ELF-1 (cell line): ENCODE data around the gene MED27.

Source experiments
- DNase-seq: peaks from one replicate; pipeline ENCODE4 v3.0.0-alpha.2; 2016; ENCODE audit warnings: low read depth, low spot score

MED27 gene

DNA sequence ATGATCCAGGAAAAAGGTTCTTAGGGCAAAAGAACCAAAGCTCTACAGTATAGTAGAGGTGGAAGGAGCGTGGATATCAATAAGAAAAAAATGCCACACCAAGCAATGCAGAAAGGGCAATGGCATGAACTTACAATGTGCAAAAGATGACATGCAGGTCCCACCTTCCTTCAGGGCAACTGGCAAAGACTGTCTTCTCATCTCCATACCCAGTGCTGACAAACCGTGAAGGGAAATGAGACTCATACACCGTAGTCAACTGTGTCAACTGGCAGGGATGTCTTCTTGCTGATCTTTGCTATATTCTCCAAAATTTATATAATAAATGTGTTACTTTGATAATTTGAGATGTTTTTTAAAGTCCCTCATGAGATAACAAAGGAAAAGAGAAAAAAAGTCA lies 36.0 kb downstream of the MED27 start:
- DNase-seq = no peak

DNA sequence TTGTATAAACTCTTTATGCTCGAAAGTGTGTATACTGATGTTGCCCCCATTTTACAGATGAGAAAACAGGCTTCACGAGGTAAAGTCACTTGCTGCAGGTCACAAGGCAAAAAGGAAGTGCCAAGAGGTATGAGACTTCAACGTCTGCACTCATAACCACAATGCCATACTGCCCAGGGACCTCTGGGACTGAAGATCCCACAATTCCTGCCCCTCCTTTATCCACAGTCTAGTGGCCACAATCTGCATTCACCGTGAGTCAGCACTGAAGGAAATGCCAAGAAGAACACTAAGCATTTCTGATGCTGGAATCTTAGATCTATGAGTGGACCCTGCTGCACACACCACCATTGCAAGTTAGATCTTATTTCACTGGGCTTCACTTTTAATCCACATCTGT lies 37.3 kb downstream of the MED27 start:
- DNase-seq = no peak

DNA sequence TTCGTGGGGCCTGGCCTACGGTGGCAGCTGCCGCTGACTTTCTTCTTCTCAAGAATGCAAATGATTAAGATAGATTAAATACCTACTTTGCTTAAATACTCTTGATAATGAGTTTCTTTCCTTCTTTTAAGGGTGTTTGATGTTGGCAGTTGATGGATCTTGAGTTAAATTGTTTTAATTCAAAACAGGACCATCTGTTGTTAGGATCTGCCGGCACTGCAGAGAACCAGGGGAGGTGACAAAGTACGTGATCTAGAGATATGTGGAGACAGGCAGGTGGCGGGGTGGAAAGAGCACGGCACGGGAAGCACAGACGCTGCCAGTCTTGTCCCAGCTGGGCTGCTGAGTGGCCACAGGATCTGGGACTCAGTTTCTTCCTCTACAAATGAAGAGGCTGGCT lies 37.9 kb downstream of the MED27 start:
- DNase-seq = no peak

DNA sequence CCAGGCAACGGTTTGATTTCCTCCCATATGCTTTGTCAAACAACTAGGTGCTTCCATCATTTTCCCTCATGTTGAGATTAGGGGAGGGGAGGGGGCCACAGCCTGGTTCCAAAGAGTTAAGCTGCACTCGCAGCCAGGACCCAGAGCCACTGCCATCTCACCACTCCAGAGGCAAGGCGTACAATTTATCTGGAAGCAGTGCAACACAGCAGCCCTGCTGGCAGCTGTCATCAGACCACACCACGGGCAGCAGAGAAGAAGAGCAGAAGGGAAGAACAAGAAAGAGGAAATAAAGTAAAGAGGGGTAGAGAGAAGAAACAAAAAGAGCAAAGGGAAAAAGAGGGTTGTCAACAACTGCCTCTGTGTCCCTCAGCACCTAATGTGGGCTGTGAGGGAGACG lies 38.9 kb downstream of the MED27 start:
- no peak for DNase-seq

DNA sequence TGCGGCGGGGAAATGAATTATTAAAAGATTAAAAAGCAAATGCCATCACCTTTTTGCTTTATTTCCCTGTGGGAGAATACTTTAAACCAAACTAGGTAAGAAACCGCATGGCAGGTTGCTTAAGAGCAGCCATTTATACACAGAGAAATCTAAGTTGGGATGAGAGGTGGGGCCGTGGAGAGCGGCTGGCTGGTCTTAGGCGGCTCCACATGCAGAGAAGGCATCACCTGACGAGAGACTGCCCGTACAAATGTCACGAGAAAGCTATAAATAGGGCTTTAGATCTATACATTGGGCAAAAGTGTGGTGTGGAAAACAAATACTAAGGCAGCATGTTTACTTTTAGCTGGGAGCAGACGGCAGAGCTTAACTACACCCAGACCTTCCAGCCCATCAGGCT lies 39.4 kb downstream of the MED27 start:
- no peak for DNase-seq

DNA sequence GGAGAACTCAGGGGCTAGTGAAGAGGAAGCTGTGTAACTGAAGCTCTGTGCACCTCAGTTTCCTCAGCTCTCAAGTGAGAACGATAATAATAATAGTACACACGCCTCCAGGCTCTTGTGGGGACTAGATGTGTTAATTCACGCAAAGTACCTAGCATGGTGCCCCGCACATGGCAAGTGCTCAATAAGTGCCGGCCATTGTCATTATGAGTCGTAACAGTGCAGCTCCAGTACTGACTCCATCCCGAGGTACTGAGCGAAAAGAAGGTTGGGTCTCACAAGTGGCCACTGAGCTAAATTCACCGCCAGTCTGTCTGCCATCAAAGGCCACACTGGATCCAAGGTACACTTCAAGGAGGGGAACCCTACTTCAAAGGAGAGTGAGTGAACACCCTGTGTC lies 40.4 kb downstream of the MED27 start:
- no peak for DNase-seq

DNA sequence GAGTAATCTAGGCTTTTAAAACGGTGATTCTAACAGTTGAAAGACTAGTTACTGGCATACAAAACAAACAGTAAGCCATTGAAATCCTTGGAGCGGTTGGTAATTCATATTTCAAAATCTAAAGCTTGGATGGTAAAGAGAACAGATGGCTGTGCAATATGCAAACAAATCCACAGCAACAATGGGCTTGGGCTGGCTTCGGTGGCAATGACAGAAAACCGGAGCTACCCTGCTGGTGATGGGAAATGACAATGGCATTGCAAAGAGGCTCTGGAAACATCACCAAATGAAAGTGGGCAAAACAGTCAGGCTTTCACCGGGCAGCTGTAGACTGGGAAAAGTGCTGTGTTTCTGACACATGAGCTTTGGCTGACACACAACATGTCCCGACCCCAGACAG lies 42.2 kb downstream of the MED27 start:
- DNase-seq = no peak

DNA sequence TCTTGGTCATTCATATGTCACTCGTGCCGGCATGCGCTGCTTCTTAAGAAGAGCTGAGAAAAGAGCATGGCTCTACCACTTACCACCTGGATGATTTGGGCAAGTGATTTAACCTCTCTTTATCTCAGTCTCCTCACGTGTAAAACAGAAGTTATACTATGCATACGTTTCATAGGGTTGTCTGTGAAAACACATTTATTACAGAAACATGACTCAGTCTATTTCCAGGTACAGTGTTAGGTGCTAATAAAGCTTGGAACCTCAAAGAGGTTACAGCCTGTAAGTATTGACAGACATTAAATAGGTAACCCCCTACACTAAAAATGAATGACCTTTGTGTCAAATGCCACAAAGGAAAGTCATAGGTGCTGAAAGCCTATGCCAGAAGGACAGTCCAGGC lies 43.1 kb downstream of the MED27 start:
- DNase-seq = no peak

DNA sequence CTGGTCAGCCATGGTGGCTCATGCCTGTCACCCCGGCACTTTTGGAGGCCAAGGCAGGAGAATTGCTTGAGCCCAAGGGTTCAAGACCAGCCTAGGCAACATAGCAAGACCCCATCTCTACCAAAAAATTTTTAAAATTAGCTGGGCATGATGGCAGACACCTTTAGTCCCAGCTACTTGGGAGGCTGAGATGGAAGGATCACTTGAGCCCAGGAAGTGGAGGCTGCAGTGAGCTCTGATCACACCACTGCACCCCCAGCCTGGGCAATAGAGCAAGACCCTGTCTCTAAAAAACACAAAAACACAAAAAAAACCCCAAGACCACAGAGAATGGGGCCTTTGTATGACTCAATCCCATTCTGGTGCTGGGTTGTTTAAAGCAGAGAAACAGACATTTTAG lies 44.0 kb downstream of the MED27 start:
- no peak for DNase-seq

DNA sequence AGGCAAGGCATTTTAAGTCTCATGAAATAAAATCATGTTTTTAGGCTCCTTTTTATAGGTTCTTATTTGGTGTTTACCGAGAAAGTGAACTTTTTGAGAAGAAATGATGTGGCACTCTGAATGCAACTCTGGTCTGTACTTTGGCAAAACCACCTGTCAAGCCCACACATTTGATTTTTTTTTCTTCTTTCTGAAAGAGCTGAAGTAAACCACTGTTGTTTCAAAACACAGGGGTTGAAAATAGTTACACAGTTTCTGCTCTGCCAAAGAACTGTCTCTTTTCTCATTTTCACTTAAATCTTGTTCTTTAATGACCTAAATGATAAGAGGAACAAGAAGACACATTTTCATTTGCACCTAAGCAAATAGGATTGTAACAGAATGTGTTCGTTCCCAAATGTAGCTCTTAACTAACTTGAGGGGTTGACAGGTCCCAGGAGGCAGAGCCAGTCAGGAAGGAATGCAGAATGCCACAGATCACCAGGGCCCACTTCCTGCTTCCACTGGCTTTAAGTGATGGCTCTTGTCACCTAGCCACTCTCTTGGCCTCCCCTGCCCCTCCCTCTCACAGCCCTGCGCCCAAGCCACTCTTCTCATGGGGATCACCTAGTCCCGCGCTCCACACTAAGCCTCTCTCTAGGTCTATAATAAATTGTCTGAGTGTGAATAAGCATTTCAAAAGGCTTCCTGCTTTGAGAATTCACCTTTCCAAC lies 47.3 kb downstream of the MED27 start:
- DNase-seq = peak; percentile 35

DNA sequence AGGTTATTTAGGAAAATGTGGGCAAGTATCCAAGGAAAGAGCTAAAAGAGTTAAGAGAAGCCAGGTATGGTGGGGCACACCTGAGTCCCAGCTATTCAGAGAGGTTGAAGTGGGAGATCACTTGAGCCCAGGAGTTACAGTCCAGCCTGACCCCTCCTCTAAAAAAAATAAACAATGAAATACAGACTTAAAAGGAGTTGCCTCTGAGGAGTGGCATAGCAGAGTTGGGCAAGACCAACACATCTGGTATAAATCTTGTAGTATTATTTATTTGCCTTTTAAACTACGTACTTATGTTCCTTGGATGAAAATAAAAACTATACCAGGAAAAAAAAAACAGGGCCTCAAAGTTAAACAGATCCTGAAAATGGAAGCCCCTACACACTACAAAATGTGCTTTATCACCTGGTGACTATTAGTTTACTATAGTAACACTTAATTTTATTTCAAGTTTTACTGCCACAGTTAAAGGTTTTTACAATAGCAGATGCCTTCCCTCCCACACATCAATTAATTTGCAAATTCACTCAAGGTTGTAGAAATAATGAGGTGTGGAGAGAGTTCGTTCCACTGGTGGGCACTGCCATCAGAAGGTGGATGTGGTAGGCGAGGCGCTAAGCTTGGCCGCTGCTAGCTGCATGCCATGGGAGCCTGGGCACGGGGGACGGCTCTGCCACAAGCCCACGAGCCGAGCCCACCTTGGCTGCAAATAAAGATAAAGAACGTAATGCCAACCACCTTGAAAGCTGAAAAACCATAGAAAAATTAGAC lies 48.0 kb downstream of the MED27 start:
- no peak for DNase-seq

DNA sequence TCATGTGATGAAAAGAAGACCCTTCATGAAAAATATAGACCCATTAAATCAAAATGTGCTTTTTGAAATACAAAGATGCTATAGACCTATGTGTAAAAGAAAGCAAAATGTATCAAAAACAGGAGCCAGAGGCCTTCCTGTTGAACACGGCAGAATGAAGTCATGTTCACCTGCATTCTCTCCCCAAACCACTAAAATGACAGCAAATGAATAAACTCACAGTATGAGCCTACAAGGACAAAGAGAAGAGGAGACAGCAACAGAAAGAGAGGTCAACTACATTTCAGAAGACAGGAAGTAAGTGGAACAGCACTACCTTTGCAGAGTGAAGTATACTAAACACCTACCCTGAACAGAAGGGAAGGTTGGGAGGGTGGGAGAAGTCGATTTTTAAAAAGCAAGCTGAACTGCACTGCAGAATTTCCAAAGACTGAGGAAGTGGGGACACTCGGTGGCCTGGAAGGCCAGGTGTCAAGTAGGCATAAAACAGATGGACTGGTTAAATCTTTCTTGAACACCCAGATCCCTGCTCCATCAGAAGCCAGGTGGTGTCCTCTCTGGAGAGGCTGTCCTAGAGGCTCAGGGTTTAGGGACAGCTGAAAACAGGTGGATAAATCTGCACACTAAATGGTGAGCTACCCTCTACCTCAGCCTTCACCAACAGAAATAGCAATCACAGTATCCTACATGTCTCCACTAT lies 48.9 kb downstream of the MED27 start:
- DNase-seq = no peak

DNA sequence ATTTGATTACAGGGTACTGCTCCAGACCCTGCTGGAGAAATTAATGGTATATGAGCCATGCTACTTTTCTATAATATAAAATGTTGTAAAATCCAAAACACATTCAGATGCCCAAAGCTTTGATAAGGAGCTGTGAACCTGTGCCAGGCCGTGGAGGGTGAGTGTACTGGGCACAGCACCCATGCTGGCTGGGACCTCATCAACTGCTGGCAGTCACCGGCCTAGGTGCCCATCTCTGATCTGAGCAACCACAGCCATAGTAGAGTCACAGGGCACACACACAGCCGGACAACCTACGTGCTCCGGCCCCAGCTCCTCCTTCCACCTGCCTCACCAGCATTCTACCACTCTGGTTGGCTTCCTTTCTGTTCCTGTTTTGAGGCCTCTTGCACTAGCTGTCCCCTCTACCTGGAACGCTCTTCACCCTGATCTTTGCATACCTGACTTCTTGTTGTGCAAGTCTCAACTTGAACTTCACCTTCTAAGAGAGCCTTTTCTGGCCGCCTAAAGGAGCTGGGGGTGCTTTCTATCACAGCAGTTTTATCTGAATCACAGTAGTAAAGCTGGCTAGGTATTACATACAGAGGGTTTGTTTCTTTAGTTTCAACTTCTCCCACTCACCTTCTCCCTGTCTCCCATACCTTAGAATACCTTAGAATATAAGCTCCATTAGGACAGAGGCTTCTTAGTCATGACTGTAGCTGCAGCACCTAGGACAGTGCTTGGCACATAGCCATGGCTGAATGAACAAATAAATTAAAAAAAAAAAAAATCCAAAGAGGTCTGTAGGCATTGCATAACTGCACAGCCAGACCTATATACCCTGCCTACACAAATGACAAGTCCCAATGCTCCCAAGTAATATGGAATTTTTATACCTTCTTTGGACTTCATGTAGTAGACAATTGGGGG lies 51.7 kb downstream of the MED27 start:
- DNase-seq = no peak

DNA sequence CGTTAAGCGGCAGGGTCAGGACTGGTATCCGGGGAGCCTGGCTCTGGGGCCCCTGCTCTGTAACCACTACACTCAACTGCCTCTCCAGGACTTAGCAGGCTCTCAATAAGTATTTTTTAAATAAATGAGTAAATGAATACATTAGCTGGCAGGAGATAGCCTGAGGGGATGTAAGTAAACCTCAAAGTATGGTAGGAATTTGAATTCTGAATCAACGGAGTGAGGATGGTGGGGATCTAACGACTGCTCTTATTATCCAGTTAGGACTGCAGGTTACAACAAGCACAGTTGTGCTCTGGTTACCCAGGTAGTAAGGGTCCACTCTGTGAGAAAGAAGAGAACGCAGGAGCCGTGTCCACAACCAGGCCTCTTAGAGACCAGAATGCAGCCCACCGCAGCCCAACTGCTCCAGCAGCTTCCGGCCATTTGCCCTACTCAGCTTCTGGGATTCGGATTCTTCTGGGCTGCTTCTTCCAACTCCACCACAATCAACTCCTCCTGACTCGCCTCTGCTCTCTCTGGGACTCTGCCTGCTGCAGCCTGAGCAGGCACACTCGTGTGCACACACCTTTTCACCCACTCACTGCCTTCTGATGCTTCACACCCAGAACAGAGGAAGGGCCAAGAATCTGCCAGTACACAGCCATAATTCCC lies 52.6 kb downstream of the MED27 start:
- peak; percentile 60 for DNase-seq

DNA sequence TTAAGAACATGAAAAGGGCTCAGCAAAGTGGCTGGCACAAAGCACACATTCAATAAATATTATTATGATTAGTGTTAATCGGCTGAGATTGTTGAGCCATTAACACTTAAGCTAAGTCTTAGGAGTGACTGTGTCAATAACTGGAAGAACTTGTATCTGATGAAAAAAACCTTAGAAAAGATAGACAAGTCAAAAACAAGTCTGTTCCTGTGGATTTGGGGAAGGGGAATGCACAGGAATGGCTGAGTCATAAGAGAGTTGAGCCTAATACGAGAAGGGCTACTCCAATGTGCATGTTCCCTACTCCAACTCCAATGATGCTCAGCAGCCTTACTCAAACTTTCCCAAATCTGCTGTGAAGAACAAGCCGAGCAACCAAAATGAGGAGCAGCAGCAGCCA lies 53.9 kb downstream of the MED27 start:
- DNase-seq = no peak

DNA sequence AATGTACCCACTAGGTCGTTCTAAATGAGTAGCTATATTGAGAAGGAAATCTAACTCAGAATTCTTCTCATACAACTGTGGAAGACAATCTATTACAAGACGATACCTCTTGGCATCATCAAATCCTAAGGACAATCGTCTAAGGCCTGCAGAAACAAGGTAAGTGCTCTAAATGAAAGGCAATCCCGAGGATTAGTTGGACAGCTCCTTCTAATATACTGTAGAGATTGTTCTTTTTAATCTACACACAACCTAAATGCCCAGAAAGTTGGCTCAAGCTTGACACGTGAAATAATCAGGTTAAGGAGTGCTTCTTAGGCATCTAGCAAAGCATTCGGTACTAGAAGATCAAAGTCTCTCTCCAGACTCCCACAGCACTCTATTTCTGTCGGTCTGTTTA lies 55.1 kb downstream of the MED27 start:
- DNase-seq = no peak

DNA sequence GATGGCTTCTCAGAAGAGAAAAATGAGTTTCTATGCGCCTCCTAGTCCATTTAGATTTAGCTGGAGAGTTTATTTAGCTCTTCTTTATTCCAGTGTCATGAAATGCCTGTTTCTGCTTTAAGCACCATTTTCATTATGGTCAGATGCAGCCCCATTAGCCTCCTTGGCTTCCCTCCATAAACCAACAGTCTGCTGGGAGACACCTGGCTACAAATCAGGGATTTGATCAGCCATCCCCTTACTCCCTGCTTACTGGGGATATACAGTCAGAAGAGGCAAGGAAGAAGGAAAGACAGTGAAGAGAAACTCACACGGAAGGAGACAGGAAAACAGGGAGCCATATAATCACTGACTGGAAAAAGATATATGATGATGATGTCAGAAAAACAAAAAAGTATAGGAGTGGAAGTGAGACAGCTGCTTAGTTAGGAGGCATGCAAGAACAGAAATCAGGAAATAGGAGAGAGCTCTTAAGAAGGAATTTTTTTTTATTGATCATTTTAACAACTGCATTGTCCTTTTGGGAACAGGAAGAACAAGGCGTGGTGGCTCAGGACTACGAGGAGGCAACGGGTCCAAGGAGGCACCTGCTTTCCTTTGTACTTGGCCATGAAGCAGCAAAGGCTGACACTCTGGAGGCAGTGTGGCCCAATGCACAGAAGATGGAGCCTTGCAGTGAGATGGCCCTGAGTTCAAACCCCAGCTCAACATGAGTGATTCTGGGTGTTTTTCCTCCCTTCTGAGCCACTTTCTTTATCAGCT lies 56.1 kb downstream of the MED27 start:
- no peak for DNase-seq

DNA sequence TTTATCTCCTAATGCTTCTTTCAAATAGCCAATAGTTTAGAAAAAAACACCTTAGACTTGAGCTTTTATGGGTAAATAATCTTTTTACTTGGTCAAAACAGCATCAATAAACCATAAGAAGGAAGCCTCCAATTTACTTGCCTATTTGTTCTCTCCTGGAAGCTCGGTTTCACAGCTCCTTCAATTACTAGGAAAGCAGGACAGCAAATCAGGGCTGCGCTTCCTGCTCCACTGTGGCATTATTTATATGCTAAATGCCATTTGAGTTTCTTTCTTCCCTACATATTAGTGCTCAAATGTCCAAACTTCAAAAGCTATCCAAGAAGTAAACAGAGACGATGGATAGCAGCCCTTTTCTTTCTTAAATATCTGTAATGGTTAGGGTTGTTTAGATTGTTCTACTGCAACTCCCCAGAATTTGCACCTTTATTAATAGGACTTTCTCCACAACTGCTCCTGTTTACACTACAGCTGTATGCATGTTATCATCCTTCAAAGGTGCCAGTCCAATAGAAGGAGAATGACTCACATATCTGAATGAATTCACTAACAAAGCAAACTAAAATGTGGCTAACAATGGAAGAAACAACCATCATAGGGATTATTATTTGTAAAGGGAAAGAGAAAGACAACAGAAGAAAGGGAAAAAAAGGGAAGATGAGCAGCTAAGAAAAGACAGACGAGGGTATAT lies 58.7 kb downstream of the MED27 start:
- DNase-seq = no peak

DNA sequence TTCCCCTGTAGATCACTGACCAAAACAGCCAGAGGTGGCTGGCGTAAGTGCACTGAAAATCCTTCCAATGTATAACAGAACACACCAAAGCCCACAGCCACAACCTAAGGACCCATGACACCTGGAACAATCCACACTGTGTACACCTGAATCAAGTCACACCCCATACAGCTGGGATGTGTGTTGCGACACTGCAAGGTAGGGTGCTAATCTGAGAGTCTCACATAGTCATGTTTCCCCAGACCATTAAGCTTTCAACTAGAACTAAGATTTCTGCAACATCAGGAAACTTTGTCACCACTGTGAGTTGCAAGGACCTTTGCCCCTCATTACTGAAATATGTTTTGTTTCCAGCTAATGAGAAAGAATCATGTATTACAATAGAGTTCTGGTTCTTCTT lies 59.4 kb downstream of the MED27 start:
- no peak for DNase-seq

DNA sequence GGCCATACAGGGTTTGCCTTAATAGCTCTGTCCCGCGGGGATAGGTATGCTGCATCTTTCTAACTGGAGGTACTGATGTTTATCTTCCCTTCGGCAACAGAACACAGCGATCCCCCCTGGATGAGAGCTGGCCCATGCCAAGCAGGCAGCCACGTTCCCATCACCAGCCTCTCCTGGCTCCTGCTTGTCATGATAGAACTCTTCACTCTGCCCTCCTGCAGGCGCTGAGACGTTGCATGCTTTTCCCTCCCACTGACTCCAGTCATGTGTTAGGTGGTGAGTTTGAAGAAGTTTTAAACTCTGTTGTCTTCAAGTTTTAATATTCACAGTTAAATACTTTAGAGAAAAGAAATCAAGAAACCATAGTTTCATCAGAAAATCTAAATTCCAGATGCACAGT lies 60.0 kb downstream of the MED27 start:
- no peak for DNase-seq
